Subcutaneous adipose tissue (tissue), 4 donors: ENCODE measurements around the gene HSPG2. TPM values are rescaled to one million over a fixed set of nuclear protein-coding genes. Genes with fewer than 3 reads are reported as not detected.

Experiments
- total RNA-seq, 4 donors: library from RNA; depleted of rRNA; stranded (reverse); fragments of >200 nt; gene quantifications; one replicate each; pipeline ENCODE4 v1.1.0, GENCODE V29; 2016
- TF ChIP-seq, protein P1 (sequence below): fragments of 450-650 bp; IDR thresholded peaks from one replicate; pipeline ENCODE4 v1.5.1; 2016; ENCODE audit warnings: low read depth, mild to moderate bottlenecking, control low read depth, antibody characterized with exemption, moderate library complexity

The HSPG2 gene
- total RNA-seq, 4 donors from 2014 or later = 90.5 to 556 (median 207) TPM

DNA sequence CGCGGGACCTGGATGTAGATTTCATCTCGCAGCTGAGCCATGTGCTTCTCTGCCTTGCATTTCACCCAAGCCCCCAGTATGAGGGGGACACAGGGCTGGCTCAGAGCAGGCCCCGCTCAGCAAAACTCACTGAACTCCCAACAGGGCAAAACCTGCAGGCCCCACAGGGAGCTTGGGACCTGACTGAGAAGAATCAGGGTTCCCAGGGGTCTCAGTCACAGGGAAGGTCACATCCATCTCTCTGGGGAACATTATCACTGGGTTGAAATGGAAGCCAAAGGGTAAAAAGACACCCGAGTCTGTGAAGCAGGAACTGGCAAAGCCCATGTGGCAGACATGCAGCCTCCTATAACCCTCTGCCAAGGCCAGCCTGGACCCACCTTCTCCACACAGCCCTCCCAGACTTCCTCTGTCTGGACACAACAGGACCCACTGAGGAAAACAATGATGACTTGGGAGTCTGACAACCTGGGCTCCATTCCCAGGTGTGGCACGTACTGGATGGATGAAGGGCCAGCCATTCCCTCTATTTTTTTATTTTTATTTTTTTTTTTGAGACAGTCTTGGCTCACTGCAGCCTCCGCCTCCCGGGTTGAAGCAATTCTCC is 11.7 kb downstream of the HSPG2 start:
- TF ChIP-seq, protein P1, sequence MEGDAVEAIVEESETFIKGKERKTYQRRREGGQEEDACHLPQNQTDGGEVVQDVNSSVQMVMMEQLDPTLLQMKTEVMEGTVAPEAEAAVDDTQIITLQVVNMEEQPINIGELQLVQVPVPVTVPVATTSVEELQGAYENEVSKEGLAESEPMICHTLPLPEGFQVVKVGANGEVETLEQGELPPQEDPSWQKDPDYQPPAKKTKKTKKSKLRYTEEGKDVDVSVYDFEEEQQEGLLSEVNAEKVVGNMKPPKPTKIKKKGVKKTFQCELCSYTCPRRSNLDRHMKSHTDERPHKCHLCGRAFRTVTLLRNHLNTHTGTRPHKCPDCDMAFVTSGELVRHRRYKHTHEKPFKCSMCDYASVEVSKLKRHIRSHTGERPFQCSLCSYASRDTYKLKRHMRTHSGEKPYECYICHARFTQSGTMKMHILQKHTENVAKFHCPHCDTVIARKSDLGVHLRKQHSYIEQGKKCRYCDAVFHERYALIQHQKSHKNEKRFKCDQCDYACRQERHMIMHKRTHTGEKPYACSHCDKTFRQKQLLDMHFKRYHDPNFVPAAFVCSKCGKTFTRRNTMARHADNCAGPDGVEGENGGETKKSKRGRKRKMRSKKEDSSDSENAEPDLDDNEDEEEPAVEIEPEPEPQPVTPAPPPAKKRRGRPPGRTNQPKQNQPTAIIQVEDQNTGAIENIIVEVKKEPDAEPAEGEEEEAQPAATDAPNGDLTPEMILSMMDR = no peak

DNA sequence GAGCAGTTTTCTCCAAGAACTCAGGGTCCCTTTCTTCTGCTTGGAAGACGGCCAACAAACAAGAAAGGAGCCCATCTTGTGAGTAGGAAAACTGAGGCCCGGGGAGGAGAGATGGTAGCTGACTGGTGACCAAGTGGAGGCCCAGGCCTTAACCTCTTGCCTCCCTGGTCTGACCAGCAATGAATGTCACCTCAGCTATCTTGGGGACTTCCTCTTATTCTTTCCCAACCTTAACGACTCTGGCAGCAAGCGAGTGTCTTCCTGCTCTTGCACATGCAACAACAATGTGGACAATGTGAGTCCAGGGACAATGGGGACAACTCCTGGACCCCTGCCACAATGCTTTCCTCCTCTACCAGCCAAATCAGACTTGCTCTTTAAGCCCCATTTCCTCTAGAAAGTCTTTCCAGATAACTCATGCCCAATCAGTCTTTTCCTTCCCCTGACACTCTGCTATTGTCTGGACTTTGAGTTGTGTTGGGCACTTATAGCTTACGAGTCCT is 12.6 kb downstream of the HSPG2 start:
- TF ChIP-seq, protein P1 = no peak

DNA sequence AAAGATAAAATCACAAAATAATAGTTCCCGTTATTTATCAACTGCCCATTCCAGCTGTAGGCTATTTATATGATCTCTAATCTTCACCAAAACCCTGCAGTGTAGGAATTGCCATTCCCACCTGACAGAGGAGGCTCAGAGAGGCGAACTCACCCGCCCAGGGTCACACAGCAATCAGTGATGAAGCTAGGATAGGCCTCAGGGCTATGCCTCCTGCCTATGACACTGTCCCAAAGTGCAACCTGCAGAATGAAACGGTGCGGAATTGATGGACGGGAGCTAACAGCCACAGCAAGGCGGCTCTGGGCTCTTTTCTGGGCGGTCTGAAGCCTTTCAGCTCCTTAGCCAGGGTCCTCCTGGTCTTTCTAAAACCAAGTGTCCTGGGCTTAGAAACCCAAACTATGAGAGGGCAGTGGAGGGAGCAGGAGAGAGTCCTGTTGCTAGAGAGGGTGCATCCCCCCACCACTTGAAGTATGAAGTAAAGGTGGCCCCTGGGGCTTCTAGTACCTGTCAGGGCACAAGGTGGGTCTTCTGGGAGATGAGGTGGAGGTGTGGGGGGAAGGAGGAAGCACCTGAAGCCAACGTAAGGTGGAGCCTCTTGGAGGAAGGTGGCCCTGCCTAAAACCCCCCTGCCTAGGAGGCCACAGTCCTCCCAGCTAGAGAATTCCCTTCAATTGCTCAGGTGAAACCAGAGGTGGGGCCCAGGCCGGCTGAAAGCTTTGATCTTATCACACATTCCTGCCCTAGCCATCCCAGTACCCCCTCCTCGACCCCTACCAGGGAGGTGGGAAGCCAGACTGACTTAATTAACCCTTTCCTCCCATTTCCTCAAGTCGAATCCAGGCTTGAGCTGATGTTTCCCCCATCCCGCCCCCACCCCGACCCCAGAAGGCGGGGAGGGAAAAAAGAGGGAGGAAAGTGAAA is 14.8 kb downstream of the HSPG2 start:
- TF ChIP-seq, protein P1 = no peak

DNA sequence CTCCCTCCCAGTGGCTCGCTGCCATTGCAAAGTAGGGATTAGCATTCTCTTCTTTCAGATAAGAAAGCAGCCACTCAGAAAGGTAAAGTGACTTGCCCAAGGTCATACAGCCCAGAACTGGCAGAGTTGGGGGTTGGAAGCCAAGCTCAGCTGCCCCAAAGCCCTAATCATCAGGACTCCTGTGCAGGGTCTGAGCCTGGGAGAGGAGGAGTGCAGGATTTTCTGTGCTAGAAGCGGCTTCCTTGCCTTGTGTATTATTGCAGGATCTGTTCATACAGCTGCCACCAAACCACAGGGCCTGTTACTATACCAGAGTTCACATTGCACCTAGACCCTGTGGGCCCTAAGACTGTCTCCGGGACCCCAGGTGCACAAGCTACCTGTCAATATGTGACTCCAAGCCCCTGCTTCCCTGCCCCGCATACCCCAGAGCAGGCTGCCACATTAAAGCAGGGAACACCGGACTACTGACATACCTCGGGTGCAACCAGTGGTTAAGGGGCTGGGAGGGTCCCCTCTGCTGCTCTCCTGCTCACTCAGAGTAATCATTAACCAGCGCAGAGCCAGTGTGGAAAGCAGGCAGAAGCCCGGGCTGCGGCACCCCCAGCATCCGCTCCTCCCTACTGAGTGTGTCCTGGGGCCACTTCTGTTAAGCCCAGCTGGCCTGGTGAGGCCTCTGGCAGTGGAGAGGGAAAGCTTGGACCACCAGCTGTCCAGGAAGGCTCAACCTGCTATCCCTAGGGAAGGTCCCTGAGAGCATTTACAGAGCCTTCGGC is 15.8 kb downstream of the HSPG2 start:
- TF ChIP-seq, protein P1 = no peak

DNA sequence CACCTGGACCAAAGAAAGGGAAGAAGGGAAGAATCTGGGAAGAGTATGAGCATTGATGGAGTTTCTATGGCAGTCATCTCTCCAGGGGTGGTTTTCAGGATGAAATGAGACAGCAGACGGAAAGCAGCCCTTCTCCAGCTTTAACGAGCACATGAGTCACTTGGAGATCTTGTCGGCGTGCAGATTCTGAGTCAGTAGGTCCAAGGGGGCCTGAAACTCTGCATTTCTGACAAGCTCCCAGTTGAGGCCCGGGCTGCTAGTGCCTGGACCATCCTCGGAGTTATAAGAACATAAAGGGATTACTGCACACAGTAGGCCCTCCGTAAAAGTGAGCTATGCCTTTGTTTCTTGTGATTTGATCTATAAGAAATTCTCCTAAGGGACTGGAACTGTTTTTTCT is 17.6 kb downstream of the HSPG2 start:
- TF ChIP-seq, protein P1 = no peak

DNA sequence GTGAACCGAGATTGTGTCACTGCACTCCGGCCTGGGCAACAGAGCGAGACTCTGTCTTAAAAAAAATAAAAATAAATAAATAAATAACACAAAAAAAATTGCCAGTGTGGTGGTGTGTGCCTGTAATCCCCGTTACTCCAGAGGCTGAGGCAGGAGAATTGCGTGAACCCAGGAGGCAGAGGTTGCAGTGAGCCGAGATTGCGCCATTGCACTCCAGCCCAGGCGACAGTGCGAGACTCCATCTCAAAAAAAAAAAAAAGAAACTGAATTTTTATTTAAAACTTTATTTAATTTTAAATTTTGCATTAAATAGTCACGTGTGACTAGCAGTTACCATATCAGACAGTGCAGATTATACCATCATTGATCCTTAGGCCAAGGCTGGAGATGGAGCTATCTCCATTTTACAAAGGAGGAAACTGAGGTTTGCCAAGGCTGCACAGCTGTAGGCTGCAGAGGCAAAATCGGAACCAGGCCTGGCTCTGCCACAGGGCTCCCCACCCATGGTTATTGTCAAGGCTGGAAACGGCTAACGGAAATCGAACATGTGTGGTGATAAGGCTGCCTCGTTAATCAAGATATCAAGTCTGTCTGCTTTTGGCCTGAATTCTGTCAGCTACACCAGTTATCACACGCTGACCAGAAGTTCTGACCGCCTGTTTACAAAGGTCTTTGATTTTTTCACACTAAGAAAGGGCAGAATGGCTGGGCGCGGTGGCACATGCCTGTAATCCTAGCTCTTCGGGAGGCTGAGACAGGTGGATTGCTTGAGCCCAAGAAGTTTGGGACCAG is 20.5 kb downstream of the HSPG2 start:
- TF ChIP-seq, protein P1 = no peak
